Measurements from ENCODE around the gene GSS. TPM values are rescaled to one million over a fixed set of nuclear protein-coding genes. Genes with fewer than 3 reads are reported as not detected.

GSS gene
- total RNA-seq, 1 donor from 2014 or later = 48.3 TPM

- no peak for DNase-seq (ENCODE audit: low spot score)
- TF ChIP-seq, protein P1, sequence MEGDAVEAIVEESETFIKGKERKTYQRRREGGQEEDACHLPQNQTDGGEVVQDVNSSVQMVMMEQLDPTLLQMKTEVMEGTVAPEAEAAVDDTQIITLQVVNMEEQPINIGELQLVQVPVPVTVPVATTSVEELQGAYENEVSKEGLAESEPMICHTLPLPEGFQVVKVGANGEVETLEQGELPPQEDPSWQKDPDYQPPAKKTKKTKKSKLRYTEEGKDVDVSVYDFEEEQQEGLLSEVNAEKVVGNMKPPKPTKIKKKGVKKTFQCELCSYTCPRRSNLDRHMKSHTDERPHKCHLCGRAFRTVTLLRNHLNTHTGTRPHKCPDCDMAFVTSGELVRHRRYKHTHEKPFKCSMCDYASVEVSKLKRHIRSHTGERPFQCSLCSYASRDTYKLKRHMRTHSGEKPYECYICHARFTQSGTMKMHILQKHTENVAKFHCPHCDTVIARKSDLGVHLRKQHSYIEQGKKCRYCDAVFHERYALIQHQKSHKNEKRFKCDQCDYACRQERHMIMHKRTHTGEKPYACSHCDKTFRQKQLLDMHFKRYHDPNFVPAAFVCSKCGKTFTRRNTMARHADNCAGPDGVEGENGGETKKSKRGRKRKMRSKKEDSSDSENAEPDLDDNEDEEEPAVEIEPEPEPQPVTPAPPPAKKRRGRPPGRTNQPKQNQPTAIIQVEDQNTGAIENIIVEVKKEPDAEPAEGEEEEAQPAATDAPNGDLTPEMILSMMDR (IDR thresholded peaks at IDR 0.05; ENCODE audit: unreplicated experiment) = no peak
- H3K4me3 Mint-ChIP-seq (ENCODE audit: unreplicated experiment) = no peak overlapping the region
- H3K36me3 Mint-ChIP-seq (ENCODE audit: low read depth, unreplicated experiment) = no peaks in the 10 kb centered on the region
- no peak overlapping the region for H3K27ac Mint-ChIP-seq (ENCODE audit: unreplicated experiment)
- H3K4me1 Mint-ChIP-seq (ENCODE audit: unreplicated experiment) = no peaks in the 10 kb centered on the region
- H3K9me3 Mint-ChIP-seq (ENCODE audit: unreplicated experiment) = no peaks in the 10 kb centered on the region
- H3K27me3 Mint-ChIP-seq (ENCODE audit: unreplicated experiment) = peaks cover 6% of the 10 kb centered on the region
These were observed 9.4 kb upstream of the GSS start for GRCh38 chr20:34965051-34965450.

DNA sequence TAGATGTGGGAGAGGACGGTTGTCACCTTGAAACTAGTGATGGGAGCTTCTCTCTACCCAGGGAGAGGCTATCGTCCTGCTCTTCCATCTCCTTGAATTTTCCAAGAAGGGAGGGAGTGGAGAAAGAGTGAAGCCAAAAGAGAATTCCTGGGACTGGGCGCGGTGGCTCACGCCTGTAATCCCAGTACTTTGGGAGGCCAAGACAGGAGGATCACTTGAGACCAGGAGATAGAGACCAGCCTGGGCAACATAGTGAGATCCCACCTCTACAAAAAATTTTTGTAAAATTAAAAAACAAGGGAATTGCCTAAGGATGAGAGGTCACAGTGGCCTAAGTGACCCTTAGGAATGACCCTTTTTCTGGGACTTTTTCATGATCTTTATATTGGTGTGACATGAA is 8.9 kb upstream of the GSS start:
- Mint-ChIP-seq H3K27me3 (ENCODE audit: unreplicated experiment) (peaks cover 7% of the 10 kb centered on the region), H3K9me3 (ENCODE audit: unreplicated experiment) (no peaks in the 10 kb centered on the region), H3K4me3 (ENCODE audit: unreplicated experiment) (no peak overlapping the region), H3K36me3 (ENCODE audit: low read depth, unreplicated experiment) (no peaks in the 10 kb centered on the region), H3K4me1 (ENCODE audit: unreplicated experiment) (no peaks in the 10 kb centered on the region), H3K27ac (ENCODE audit: unreplicated experiment) (no peak overlapping the region)
- no peak for DNase-seq (ENCODE audit: low spot score)
- TF ChIP-seq, protein P1 (IDR thresholded peaks at IDR 0.05; ENCODE audit: unreplicated experiment) = no peak

DNA sequence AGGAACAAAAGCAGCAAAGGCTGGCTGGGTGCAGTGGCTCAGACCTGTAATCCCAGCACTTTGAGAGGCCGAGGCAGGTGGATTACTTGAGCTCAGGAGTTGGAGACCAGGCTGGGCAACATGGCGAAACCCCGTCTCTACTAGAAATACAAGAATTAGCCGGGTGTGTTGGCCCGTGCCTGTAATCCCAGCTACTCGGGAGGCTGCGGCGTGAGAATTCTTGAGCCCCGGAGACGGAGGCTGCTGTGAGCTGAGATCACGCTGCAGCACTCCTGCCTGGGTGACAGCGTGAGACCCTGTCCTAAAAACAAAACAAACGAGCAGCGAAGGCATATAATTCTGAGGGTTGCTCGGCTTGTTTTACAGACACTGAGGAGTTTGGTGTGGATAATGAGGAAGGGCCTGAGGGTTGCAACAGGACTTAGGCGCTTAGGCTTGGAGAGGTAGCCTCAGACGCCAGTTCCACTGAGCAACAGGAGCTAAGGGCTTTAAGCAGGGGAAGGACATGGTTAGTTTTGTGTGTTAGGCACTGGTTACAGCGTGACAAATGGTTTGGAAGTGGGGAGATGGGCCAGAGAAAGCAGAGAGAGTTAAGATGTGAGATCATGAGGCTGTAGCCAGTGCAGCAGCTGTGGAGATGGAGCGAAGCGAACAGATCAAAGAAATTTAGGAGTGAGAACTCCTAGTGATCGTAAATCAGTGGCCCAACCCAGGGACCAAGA is 1.3 kb upstream of the GSS start:
- peaks cover 7% of the 10 kb centered on the region for H3K27me3 Mint-ChIP-seq (ENCODE audit: unreplicated experiment)
- peaks cover 27% of the 10 kb centered on the region for H3K4me1 Mint-ChIP-seq (ENCODE audit: unreplicated experiment)
- no peak for DNase-seq (ENCODE audit: low spot score)
- no peaks in the 10 kb centered on the region for H3K9me3 Mint-ChIP-seq (ENCODE audit: unreplicated experiment)
- peaks cover 4% of the 10 kb centered on the region for H3K36me3 Mint-ChIP-seq (ENCODE audit: low read depth, unreplicated experiment)
- peak overlapping the region; percentile 13 for H3K27ac Mint-ChIP-seq (ENCODE audit: unreplicated experiment)
- H3K4me3 Mint-ChIP-seq (ENCODE audit: unreplicated experiment) = peak overlapping the region; percentile 95
- TF ChIP-seq, protein P1 (IDR thresholded peaks at IDR 0.05; ENCODE audit: unreplicated experiment) = no peak

DNA sequence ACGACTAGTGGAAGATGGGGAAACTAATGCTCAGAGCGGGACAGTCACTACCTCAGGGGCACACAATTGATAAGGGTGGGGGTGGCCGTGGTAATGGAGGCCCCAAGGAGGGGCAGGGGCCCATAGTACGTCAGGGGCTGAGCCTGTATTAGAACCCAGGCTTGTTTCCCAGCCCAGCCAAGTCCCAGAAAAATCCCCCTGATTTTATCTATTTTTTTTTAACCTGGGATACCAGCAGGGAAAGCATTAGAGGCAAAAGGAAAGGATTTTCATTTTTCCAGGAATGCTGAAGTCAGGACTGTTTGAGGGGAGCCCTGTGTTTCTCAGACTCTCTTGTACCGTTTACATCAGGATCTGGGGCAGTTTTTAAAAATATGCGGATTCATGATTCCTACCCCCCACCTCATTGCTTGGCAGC is 444 bp upstream of the GSS start:
- TF ChIP-seq, protein P1 (IDR thresholded peaks at IDR 0.05; ENCODE audit: unreplicated experiment) = no peak
- H3K9me3 Mint-ChIP-seq (ENCODE audit: unreplicated experiment) = no peaks in the 10 kb centered on the region
- H3K4me1 Mint-ChIP-seq (ENCODE audit: unreplicated experiment) = peaks cover 27% of the 10 kb centered on the region
- peaks cover 4% of the 10 kb centered on the region for H3K36me3 Mint-ChIP-seq (ENCODE audit: low read depth, unreplicated experiment)
- peak overlapping the region; percentile 95 for H3K4me3 Mint-ChIP-seq (ENCODE audit: unreplicated experiment)
- DNase-seq (ENCODE audit: low spot score) = no peak
- H3K27me3 Mint-ChIP-seq (ENCODE audit: unreplicated experiment) = peaks cover 5% of the 10 kb centered on the region
- H3K27ac Mint-ChIP-seq (ENCODE audit: unreplicated experiment) = peak overlapping the region; percentile 95

GRCh38 chr20:34954904-34955230 is 739 bp downstream of the GSS start:
- Mint-ChIP-seq H3K4me1 (ENCODE audit: unreplicated experiment) (peaks cover 27% of the 10 kb centered on the region), H3K9me3 (ENCODE audit: unreplicated experiment) (no peaks in the 10 kb centered on the region), H3K4me3 (ENCODE audit: unreplicated experiment) (peak overlapping the region; percentile 95), H3K27me3 (ENCODE audit: unreplicated experiment) (peaks cover 3% of the 10 kb centered on the region), H3K36me3 (ENCODE audit: low read depth, unreplicated experiment) (peaks cover 7% of the 10 kb centered on the region), H3K27ac (ENCODE audit: unreplicated experiment) (peak overlapping the region; percentile 95)
- DNase-seq (ENCODE audit: low spot score) = peak; percentile 17
- TF ChIP-seq, protein P1 (IDR thresholded peaks at IDR 0.05; ENCODE audit: unreplicated experiment) = no peak
